Measurements from ENCODE around the gene TMC1. TPM values are rescaled to one million over a fixed set of nuclear protein-coding genes. Genes with fewer than 3 reads are reported as not detected.

TMC1 gene
- total RNA-seq, 2 donors from 2014 or later, result not detected

GRCh38 chr9:72826996-72827949 lies 305.9 kb downstream of the TMC1 start:
- no peak overlapping the region for H3K4me3 ChIP-seq
- no peaks in the 10 kb centered on the region for H3K4me1 ChIP-seq (ENCODE audit: control insufficient read depth in 1 of 2, low read depth in 2 of 2)
- H3K36me3 ChIP-seq, result no peaks in the 10 kb centered on the region
- no peak for ATAC-seq (ENCODE audit: insufficient number of reproducible peaks, low FRiP score, low read depth)
- no peak for TF ChIP-seq CTCF (IDR thresholded peaks at IDR 0.05)
- no peaks in the 10 kb centered on the region for H3K27me3 ChIP-seq (replicated peaks; ENCODE audit: insufficient read depth)
- H3K9me3 ChIP-seq, result no peaks in the 10 kb centered on the region
- no peak overlapping the region for H3K27ac ChIP-seq
- no peak for DNase-seq (ENCODE audit: low spot score)

- ATAC-seq (ENCODE audit: insufficient number of reproducible peaks, low FRiP score, low read depth) (no peak), DNase-seq (ENCODE audit: low spot score) (no peak)
- TF ChIP-seq CTCF (IDR thresholded peaks at IDR 0.05), result no peak
- Histone ChIP-seq H3K27ac (no peak overlapping the region), H3K36me3 (no peaks in the 10 kb centered on the region), H3K27me3 (replicated peaks; ENCODE audit: insufficient read depth) (no peaks in the 10 kb centered on the region), H3K9me3 (no peaks in the 10 kb centered on the region), H3K4me1 (ENCODE audit: control insufficient read depth in 1 of 2, low read depth in 2 of 2) (no peaks in the 10 kb centered on the region), H3K4me3 (no peak overlapping the region)
Measured at GRCh38 chr9:72827950-72828731, 306.7 kb downstream of the TMC1 start.

- Histone ChIP-seq H3K4me3 (no peak overlapping the region), H3K36me3 (no peaks in the 10 kb centered on the region), H3K27ac (no peak overlapping the region), H3K4me1 (ENCODE audit: control insufficient read depth in 1 of 2, low read depth in 2 of 2) (peaks cover 4 to 9% of the 10 kb centered on the region in 2 donors), H3K9me3 (no peaks in the 10 kb centered on the region), H3K27me3 (replicated peaks; ENCODE audit: insufficient read depth) (no peaks in the 10 kb centered on the region)
- TF ChIP-seq CTCF (IDR thresholded peaks at IDR 0.05), result no peak
- ATAC-seq (ENCODE audit: insufficient number of reproducible peaks, low FRiP score, low read depth), result no peak
- no peak for DNase-seq (ENCODE audit: low spot score)
Measured at GRCh38 chr9:72834994-72835393, 313.6 kb downstream of the TMC1 start.

GRCh38 chr9:72836790-72837189 lies 315.4 kb downstream of the TMC1 start:
- ATAC-seq (ENCODE audit: insufficient number of reproducible peaks, low FRiP score, low read depth), result no peak
- no peak for TF ChIP-seq CTCF (IDR thresholded peaks at IDR 0.05)

GRCh38 chr9:72839085-72839484 lies 317.7 kb downstream of the TMC1 start:
- ATAC-seq (ENCODE audit: insufficient number of reproducible peaks, low FRiP score, low read depth) (no peak), DNase-seq (ENCODE audit: low spot score) (no peak)
- Histone ChIP-seq H3K27me3 (replicated peaks; ENCODE audit: insufficient read depth) (no peaks in the 10 kb centered on the region), H3K27ac (no peak overlapping the region), H3K4me1 (ENCODE audit: control insufficient read depth in 1 of 2, low read depth in 2 of 2) (peaks cover 9 to 17% of the 10 kb centered on the region in 2 donors), H3K36me3 (no peaks in the 10 kb centered on the region), H3K4me3 (peak overlapping the region; percentile 13), H3K9me3 (no peaks in the 10 kb centered on the region)
- no peak for TF ChIP-seq CTCF (IDR thresholded peaks at IDR 0.05)

More at GRCh38 chr9:72836790-72837189, 315.4 kb downstream of the TMC1 start:
- H3K27me3 ChIP-seq (replicated peaks; ENCODE audit: insufficient read depth), result no peaks in the 10 kb centered on the region
- H3K4me1 ChIP-seq (ENCODE audit: control insufficient read depth in 1 of 2, low read depth in 2 of 2), result peaks cover 4 to 9% of the 10 kb centered on the region in 2 donors
- no peak for DNase-seq (ENCODE audit: low spot score)
- H3K36me3 ChIP-seq, result no peaks in the 10 kb centered on the region
- H3K9me3 ChIP-seq, result no peaks in the 10 kb centered on the region
- no peak overlapping the region for H3K27ac ChIP-seq
- H3K4me3 ChIP-seq, result no peak overlapping the region
